H1 (cell line): ENCODE measurements around the gene KRTAP5-4.

Source experiments
- EP300 ChIP-seq, 2 experiments: IDR thresholded peaks; 1 replicate in 1 of 2; 2 replicates in 1 of 2; pipeline ENCODE4 v1.6.1; 2011 to 2012; ENCODE audit warnings: low read depth in 2 of 2, low read length in 2 of 2, mild to moderate bottlenecking in 2 of 2, borderline replicate concordance in 1 of 2, inconsistent platforms in 1 of 2, moderate library complexity in 1 of 2
- YY1 ChIP-seq: IDR thresholded peaks from 2 replicates; pipeline ENCODE4 v1.6.1; 2011; ENCODE audit warnings: low read depth, mild to moderate bottlenecking, low read length
- TF ChIP-seq, protein P1 (sequence below), 3 experiments: IDR thresholded peaks; 1 replicate in 2 of 3; 2 replicates in 1 of 3; pipeline versions ENCODE4 v1.5.1 to v1.6.1; 2011; ENCODE audit warnings: low read length in 3 of 3, mild to moderate bottlenecking in 3 of 3, inconsistent platforms in 2 of 3, low read depth in 1 of 3, moderate library complexity in 1 of 3; ENCODE audit not compliant: insufficient read depth in 1 of 3; ENCODE audit errors: control extremely low read depth in 1 of 3

DNA sequence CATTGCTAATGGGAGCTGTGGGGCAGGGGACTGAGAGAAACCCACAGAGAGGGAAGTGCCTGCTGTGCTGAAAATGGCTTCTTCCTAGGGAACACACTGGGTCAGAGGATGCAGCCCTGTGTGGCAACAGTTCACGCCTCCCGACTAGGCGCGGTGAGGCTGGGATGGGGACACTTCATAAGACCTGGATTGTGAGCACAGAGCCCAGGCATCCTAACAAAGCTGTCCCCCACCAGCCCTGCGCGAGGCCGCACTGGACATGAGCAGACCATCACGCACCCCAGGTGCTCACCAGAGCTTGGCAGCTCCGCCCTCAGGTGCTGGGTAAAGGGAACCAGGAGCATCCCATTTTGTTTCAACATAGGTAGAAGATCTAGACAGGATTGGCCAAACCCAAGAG, 1.8 kb upstream of the KRTAP5-4 start:
- TF ChIP-seq YY1, result no peak
- TF ChIP-seq, protein P1, sequence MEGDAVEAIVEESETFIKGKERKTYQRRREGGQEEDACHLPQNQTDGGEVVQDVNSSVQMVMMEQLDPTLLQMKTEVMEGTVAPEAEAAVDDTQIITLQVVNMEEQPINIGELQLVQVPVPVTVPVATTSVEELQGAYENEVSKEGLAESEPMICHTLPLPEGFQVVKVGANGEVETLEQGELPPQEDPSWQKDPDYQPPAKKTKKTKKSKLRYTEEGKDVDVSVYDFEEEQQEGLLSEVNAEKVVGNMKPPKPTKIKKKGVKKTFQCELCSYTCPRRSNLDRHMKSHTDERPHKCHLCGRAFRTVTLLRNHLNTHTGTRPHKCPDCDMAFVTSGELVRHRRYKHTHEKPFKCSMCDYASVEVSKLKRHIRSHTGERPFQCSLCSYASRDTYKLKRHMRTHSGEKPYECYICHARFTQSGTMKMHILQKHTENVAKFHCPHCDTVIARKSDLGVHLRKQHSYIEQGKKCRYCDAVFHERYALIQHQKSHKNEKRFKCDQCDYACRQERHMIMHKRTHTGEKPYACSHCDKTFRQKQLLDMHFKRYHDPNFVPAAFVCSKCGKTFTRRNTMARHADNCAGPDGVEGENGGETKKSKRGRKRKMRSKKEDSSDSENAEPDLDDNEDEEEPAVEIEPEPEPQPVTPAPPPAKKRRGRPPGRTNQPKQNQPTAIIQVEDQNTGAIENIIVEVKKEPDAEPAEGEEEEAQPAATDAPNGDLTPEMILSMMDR (IDR thresholded peaks at IDR 0.05; ENCODE audit: control extremely low read depth in 1 of 3, insufficient read depth in 1 of 3, low read depth in 1 of 3, low read length in 3 of 3), result no peak
- no peak for TF ChIP-seq EP300 (IDR thresholded peaks at IDR 0.05; ENCODE audit: borderline replicate concordance in 1 of 2, low read depth in 2 of 2, low read length in 2 of 2)
